ENCODE measurements around the gene KIRREL1. TPM values are rescaled to one million over a fixed set of nuclear protein-coding genes. Genes with fewer than 3 reads are reported as not detected.

KIRREL1 gene
- total RNA-seq, 1 donor from 2014 or later = 39.5 TPM

GRCh38 chr1:158046715-158047510, 53.5 kb downstream of the KIRREL1 start:
- no peak overlapping the region for H3K9ac ChIP-seq
- H3K79me2 ChIP-seq (ENCODE audit: low read depth) = peaks cover 92% of the 10 kb centered on the region
- H4K20me1 ChIP-seq (ENCODE audit: low read depth) = peaks cover 86% of the 10 kb centered on the region
- H3K27me3 ChIP-seq = no peaks in the 10 kb centered on the region
- no peak overlapping the region for H3K4me3 ChIP-seq
- H3K4me1 ChIP-seq = peaks cover 67% of the 10 kb centered on the region
- H2AFZ ChIP-seq (replicated peaks) = no peak overlapping the region
- Mint-ChIP-seq H3K9me3 (no peaks in the 10 kb centered on the region), H3K4me3 (no peak overlapping the region), H3K36me3 (peaks cover 7% of the 10 kb centered on the region), H3K4me1 (peaks cover 49% of the 10 kb centered on the region), H3K27me3 (ENCODE audit: insufficient read depth, low read depth) (peaks cover 8% of the 10 kb centered on the region), H3K27ac (peak overlapping the region; percentile 62)
- H3K27ac ChIP-seq = no peak overlapping the region
- no peak for DNase-seq (ENCODE audit: low spot score)
- peaks cover 30% of the 10 kb centered on the region for H3F3A ChIP-seq (ENCODE audit: low read depth)
- peak overlapping the region; percentile 46 for H3K4me2 ChIP-seq
- no peaks in the 10 kb centered on the region for H3K36me3 ChIP-seq
- TF ChIP-seq EZH2 (IDR thresholded peaks at IDR 0.05) (no peak), EZH2phosphoT487 (IDR thresholded peaks at IDR 0.05) (no peak), CTCF (IDR thresholded peaks at IDR 0.05) (no peak)
- no peaks in the 10 kb centered on the region for H3K9me3 ChIP-seq (ENCODE audit: low read depth)

- no peaks in the 10 kb centered on the region for H3K9me3 ChIP-seq (ENCODE audit: low read depth)
- H4K20me1 ChIP-seq (ENCODE audit: low read depth) = peaks cover 96% of the 10 kb centered on the region
- no peak for TF ChIP-seq EZH2phosphoT487 (IDR thresholded peaks at IDR 0.05)
- no peak for TF ChIP-seq EZH2 (IDR thresholded peaks at IDR 0.05)
- no peak for TF ChIP-seq CTCF (IDR thresholded peaks at IDR 0.05)
- no peak overlapping the region for H3K4me3 ChIP-seq
- peaks cover 90% of the 10 kb centered on the region for H3K79me2 ChIP-seq (ENCODE audit: low read depth)
- no peak for DNase-seq (ENCODE audit: low spot score)
- H3K27me3 ChIP-seq = no peaks in the 10 kb centered on the region
- H3K36me3 ChIP-seq = no peaks in the 10 kb centered on the region
- H3K27ac ChIP-seq = no peak overlapping the region
- Mint-ChIP-seq H3K36me3 (peaks cover 7% of the 10 kb centered on the region), H3K27ac (no peak overlapping the region), H3K9me3 (no peaks in the 10 kb centered on the region), H3K4me3 (no peak overlapping the region), H3K4me1 (peaks cover 46% of the 10 kb centered on the region), H3K27me3 (ENCODE audit: insufficient read depth, low read depth) (peaks cover 8% of the 10 kb centered on the region)
- no peak overlapping the region for H3K4me2 ChIP-seq
- peaks cover 67% of the 10 kb centered on the region for H3K4me1 ChIP-seq
- no peak overlapping the region for H3K9ac ChIP-seq
- H2AFZ ChIP-seq (replicated peaks) = no peak overlapping the region
- H3F3A ChIP-seq (ENCODE audit: low read depth) = peaks cover 17% of the 10 kb centered on the region
These were observed 55.1 kb downstream of the KIRREL1 start for GRCh38 chr1:158048371-158049067.

GRCh38 chr1:158049853-158050252, 56.4 kb downstream of the KIRREL1 start:
- H3K9me3 Mint-ChIP-seq = no peaks in the 10 kb centered on the region
- no peak overlapping the region for H3K9ac ChIP-seq
- no peaks in the 10 kb centered on the region for H3K36me3 ChIP-seq
- no peak for DNase-seq (ENCODE audit: low spot score)
- peaks cover 90% of the 10 kb centered on the region for H3K79me2 ChIP-seq (ENCODE audit: low read depth)
- H3K4me3 ChIP-seq = no peak overlapping the region
- H3K36me3 Mint-ChIP-seq = peaks cover 12% of the 10 kb centered on the region
- H3K4me3 Mint-ChIP-seq = no peak overlapping the region
- H3K4me2 ChIP-seq = no peak overlapping the region
- peaks cover 96% of the 10 kb centered on the region for H4K20me1 ChIP-seq (ENCODE audit: low read depth)
- no peaks in the 10 kb centered on the region for H3K27me3 ChIP-seq
- peaks cover 59% of the 10 kb centered on the region for H3K4me1 ChIP-seq
- H2AFZ ChIP-seq (replicated peaks) = no peak overlapping the region
- no peak overlapping the region for H3K27ac ChIP-seq
- peaks cover 44% of the 10 kb centered on the region for H3K4me1 Mint-ChIP-seq
- TF ChIP-seq CTCF (IDR thresholded peaks at IDR 0.05) (no peak), EZH2phosphoT487 (IDR thresholded peaks at IDR 0.05) (no peak), EZH2 (IDR thresholded peaks at IDR 0.05) (no peak)
- peaks cover 9% of the 10 kb centered on the region for H3F3A ChIP-seq (ENCODE audit: low read depth)
- peaks cover 4% of the 10 kb centered on the region for H3K27me3 Mint-ChIP-seq (ENCODE audit: insufficient read depth, low read depth)
- no peaks in the 10 kb centered on the region for H3K9me3 ChIP-seq (ENCODE audit: low read depth)
- no peak overlapping the region for H3K27ac Mint-ChIP-seq

Measured in neural progenitor cell (in vitro differentiated cells).